Measurements from ENCODE around the gene SKIC8.
"Not testable (repeated sequence)": the region's sequence is repeated elsewhere in the genome, so short reads cannot be mapped to it uniquely, and the experiment has no call there.

GRCh38 chr15:78245976-78246620 lies 53.3 kb downstream of the SKIC8 start:
- TF ChIP-seq CTCF, POLR2A (IDR thresholded peaks at IDR 0.05): not testable (repeated sequence)
